Right atrium auricular region (tissue), 2 donors: Measurements from ENCODE around the gene OSBPL3. TPM values are rescaled to one million over a fixed set of nuclear protein-coding genes. Genes with fewer than 3 reads are reported as not detected.
A peak's percentile ranks its signal among the peaks of the same experiment; 100 is the strongest.

Experiments
- DNase-seq: peaks from one replicate; pipeline ENCODE4 v3.0.0-alpha.2; 2019; ENCODE audit warnings: low spot score
- H3K27ac ChIP-seq, 2 donors: fragments of 200-600 bp; sonication (generic); 1 replicate in 1 of 2; 2 replicates in 1 of 2; pipeline ENCODE4 v1.5.1; 2016 to 2019
- H3K27me3 ChIP-seq, 2 donors: fragments of 200-600 bp; sonication (generic); one replicate each; pipeline versions ENCODE4 v1.5.1 to v1.6.0; 2017 to 2019
- H3K36me3 ChIP-seq: fragments of 200-600 bp; sonication (generic); one replicate; pipeline ENCODE4 v1.5.1; 2016
- H3K4me1 ChIP-seq, 2 donors: fragments of 200-600 bp; sonication (generic); one replicate each; pipeline versions ENCODE4 v1.5.1 to v1.6.0; 2017 to 2019
- H3K4me3 ChIP-seq, 2 donors: fragments of 200-600 bp; sonication (generic); 1 replicate in 1 of 2; 2 replicates in 1 of 2; pipeline ENCODE4 v1.5.1; 2017 to 2019; ENCODE audit warnings: mild to moderate bottlenecking in 1 of 2, moderate library complexity in 1 of 2
- H3K9me3 ChIP-seq, 2 donors: fragments of 200-600 bp; sonication (generic); one replicate each; pipeline ENCODE4 v1.5.1; 2019
- CTCF ChIP-seq, 2 donors: fragments of 200-600 bp; sonication (generic); IDR thresholded peaks; one replicate each; pipeline ENCODE4 v1.5.1; 2019; ENCODE audit warnings: antibody characterized with exemption in 2 of 2
- total RNA-seq, 2 donors: library from RNA; depleted of rRNA; stranded (reverse); fragments of >200 nt; gene quantifications; one replicate each; pipeline ENCODE4 v1.1.0, GENCODE V29; 2016

Gene OSBPL3
- total RNA-seq, 2 donors from 2014 or later, result 4.8 to 6.7 TPM

GRCh38 chr7:24821045-24821753 is 158.8 kb downstream of the OSBPL3 start:
- Histone ChIP-seq H3K27ac (peak overlapping the region; percentile 19 to 52), H3K36me3 (no peaks in the 10 kb centered on the region), H3K4me1 (peaks cover 0 to 35% of the 10 kb centered on the region in 2 donors), H3K27me3 (no peaks in the 10 kb centered on the region), H3K4me3 (no peak overlapping the region), H3K9me3 (no peaks in the 10 kb centered on the region)
- peak; percentile 76 for DNase-seq
- no peak for TF ChIP-seq CTCF (IDR thresholded peaks at IDR 0.05)

GRCh38 chr7:24820730-24821044 is 159.3 kb downstream of the OSBPL3 start:
- H3K36me3 ChIP-seq, result no peaks in the 10 kb centered on the region
- peaks cover 0 to 30% of the 10 kb centered on the region in 2 donors for H3K4me1 ChIP-seq
- peak overlapping the region in 1 of 2 donors; percentile 52 for H3K27ac ChIP-seq
- H3K4me3 ChIP-seq, result no peak overlapping the region
- no peak for DNase-seq
- TF ChIP-seq CTCF (IDR thresholded peaks at IDR 0.05), result no peak
- no peaks in the 10 kb centered on the region for H3K9me3 ChIP-seq
- no peaks in the 10 kb centered on the region for H3K27me3 ChIP-seq

DNA sequence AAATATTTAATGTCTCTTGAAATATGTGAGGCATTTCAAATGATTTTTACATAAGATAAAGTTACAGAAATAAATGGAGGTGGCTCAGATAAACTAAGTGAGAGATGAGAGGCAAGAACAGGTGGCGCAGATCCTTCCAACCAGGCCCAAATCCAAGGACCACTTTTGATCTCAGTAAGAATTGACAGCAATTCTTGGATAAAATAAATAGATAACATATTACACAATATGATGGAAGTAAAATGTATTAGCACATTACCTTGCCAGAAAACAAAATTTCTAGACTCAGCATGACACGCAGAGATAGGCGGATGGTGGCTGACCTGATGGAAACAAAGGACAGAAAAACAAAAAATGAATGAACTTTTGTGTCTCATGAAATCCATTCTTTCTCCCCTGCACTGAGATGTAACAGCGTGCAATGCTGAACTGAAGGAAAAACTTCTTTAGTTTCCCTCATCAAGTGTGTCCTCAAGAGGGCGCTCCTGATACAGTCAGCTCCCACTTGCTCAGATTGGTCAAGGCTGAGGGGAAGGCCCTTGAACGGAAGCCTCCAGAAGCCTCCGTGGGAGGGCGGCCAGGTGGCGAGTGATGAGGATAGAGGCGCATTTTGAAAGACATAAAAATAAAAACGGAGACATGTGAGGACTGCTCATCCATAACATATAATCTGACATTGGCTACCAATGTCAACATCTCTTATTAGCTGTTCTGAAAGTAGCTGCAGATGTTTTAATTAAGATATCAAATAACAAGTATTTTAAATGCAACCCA is 159.9 kb downstream of the OSBPL3 start:
- Histone ChIP-seq H3K4me3 (no peak overlapping the region), H3K27me3 (no peaks in the 10 kb centered on the region), H3K27ac (peak overlapping the region in 1 of 2 donors; percentile 52), H3K9me3 (no peaks in the 10 kb centered on the region), H3K4me1 (peaks cover 0 to 24% of the 10 kb centered on the region in 2 donors), H3K36me3 (no peaks in the 10 kb centered on the region)
- peak; percentile 78 to 88 for TF ChIP-seq CTCF (IDR thresholded peaks at IDR 0.05)
- DNase-seq, result peak; percentile 83

- no peak for TF ChIP-seq CTCF (IDR thresholded peaks at IDR 0.05)
- Histone ChIP-seq H3K9me3 (no peaks in the 10 kb centered on the region), H3K36me3 (no peaks in the 10 kb centered on the region), H3K27me3 (no peaks in the 10 kb centered on the region), H3K4me1 (peaks cover 0 to 13% of the 10 kb centered on the region in 2 donors), H3K4me3 (no peak overlapping the region), H3K27ac (no peak overlapping the region)
- no peak for DNase-seq
Measured at GRCh38 chr7:24817339-24817738, 162.6 kb downstream of the OSBPL3 start.

- TF ChIP-seq CTCF (IDR thresholded peaks at IDR 0.05), result no peak
- no peaks in the 10 kb centered on the region for H3K9me3 ChIP-seq
- H3K4me3 ChIP-seq, result no peak overlapping the region
- DNase-seq, result no peak
- H3K36me3 ChIP-seq, result no peaks in the 10 kb centered on the region
- H3K27me3 ChIP-seq, result no peaks in the 10 kb centered on the region
- H3K27ac ChIP-seq, result no peak overlapping the region
- peaks cover 0 to 13% of the 10 kb centered on the region in 2 donors for H3K4me1 ChIP-seq
Measured at GRCh38 chr7:24816868-24817267, 163.1 kb downstream of the OSBPL3 start.
